ENCODE results near the gene IL5. TPM values are rescaled to one million over a fixed set of nuclear protein-coding genes. Genes with fewer than 3 reads are reported as not detected.

The IL5 gene
- total and polyA plus RNA-seq, 10 donors, result not detected

GRCh38 chr5:132503244-132503643 lies 40.1 kb downstream of the IL5 start:
- H3K27ac ChIP-seq, result peak overlapping the region in 5 of 8 donors; percentile 85 to 100 (median 99)
- intact Hi-C loops (cut with DNase I; ENCODE audit: low total_unique reads), result no loop called here

DNA sequence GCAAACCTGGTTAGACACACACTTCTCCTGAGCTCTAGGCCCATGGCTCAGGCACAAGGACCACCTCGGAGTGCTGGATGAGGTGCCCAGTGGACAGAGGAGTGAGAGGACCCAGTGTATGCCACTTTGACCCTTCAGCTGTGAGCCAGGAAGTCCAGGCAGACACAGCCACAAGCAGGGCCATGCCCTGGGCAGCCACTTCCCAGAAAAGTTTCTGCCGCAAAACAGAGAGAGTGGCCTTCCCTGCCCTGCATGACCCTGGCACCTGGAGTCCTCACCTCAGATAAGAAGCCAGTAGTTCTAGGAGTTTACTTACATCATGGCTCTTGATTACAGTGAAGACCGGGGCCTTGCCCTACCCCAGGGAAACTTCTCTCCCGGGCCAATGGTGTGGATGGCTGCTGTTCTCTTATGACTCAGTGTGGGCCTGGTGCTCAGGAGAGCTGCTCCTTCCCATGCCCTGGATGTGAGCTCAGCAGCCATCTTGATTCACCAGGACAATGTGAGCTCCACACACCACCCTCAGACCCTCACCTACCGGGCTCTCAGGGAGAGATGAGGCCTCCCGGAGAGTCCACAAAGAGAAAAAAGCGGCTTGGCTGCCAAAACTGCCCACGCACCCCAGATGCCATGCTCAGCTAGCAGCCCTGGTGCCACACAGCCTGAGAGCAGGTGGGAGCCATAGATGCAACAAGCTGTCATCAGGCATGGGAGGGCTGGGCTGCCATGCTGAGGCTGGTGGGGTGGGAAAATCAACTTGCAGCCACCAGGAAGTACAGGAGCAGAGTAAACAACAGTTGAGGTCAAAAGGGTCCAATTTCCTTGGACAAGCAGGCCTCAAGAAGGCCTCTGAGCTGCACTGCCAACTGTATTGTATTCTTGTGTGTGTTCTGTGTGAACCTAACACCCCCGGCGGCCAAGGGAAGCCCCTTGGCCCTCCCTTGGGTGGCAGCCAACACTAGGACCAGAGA lies 41.1 kb downstream of the IL5 start:
- WGBS, 5 donors, result 74 to 82% (median 78%) methylated on average over 7 to 10 of the region's 10 CpGs
- intact Hi-C loops (cut with DNase I; ENCODE audit: low total_unique reads), result loop anchor here (1.0 kb wide), 1 partner anchor 116 kb away; no protein-coding TSS in a partner anchor
- Histone ChIP-seq H3K9me3 (no peaks in the 10 kb centered on the region), H3K36me3 (no peaks in the 10 kb centered on the region), H3K4me1 (peaks cover 24 to 74% (median 49%) of the 10 kb centered on the region in 6 donors), H3K27ac (peak overlapping the region; percentile 48 to 100 (median 96)), H3K4me3 (no peak overlapping the region), H3K27me3 (replicated peaks in 1 of 7) (no peaks in the 10 kb centered on the region)
- TF ChIP-seq POLR2AphosphoS5 (IDR thresholded peaks at IDR 0.05) (no peak), CTCF (IDR thresholded peaks at IDR 0.05 in 8 of 11, conservative IDR thresholded peaks at IDR 0.05 in 3 of 11) (no peak), POLR2A (IDR thresholded peaks at IDR 0.05) (no peak)
- DNase-seq, result no peak

More at GRCh38 chr5:132503244-132503643, 40.1 kb downstream of the IL5 start:
- Histone ChIP-seq H3K36me3 (no peaks in the 10 kb centered on the region), H3K4me1 (peaks cover 14 to 64% (median 40%) of the 10 kb centered on the region in 6 donors), H3K4me3 (no peak overlapping the region), H3K27me3 (replicated peaks in 1 of 7) (no peaks in the 10 kb centered on the region), H3K9me3 (no peaks in the 10 kb centered on the region)
- no peak for TF ChIP-seq CTCF (IDR thresholded peaks at IDR 0.05 in 8 of 11, conservative IDR thresholded peaks at IDR 0.05 in 3 of 11)
- no peak for TF ChIP-seq POLR2A (IDR thresholded peaks at IDR 0.05)
- no peak for TF ChIP-seq POLR2AphosphoS5 (IDR thresholded peaks at IDR 0.05)
- no peak for DNase-seq
- 75 to 91% (median 89%) methylated on average over 4 of the region's 4 CpGs for WGBS, 5 donors

DNA sequence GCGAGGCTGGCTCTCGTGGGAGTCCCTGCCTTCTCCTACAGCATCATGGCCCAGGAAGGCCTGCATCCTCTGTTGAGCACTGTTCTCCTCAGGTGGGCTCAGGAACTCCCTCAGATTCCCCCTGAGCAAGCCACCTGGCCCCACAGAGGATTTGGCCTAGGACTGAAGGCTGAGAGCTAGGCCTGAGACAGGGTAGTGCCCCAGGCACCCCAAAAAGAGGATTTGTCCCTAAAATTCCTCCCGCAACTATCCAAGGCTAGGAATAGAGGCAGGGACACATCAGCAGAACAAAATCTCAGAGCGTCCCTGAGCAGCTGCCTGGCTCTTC lies 41.7 kb downstream of the IL5 start:
- Histone ChIP-seq H3K27me3 (replicated peaks in 1 of 7) (no peaks in the 10 kb centered on the region), H3K36me3 (no peaks in the 10 kb centered on the region), H3K27ac (peak overlapping the region; percentile 48 to 100 (median 96)), H3K9me3 (no peaks in the 10 kb centered on the region), H3K4me1 (peaks cover 28 to 80% (median 54%) of the 10 kb centered on the region in 6 donors), H3K4me3 (no peak overlapping the region)
- DNase-seq, result no peak
- intact Hi-C loops (cut with DNase I; ENCODE audit: low total_unique reads), result loop anchor here (1.0 kb wide), 1 partner anchor 115 kb away; no protein-coding TSS in a partner anchor
- WGBS, 5 donors, result 62 to 74% (median 67%) methylated on average over 4 of the region's 4 CpGs
- no peak for TF ChIP-seq POLR2AphosphoS5 (IDR thresholded peaks at IDR 0.05)
- TF ChIP-seq CTCF (IDR thresholded peaks at IDR 0.05 in 8 of 11, conservative IDR thresholded peaks at IDR 0.05 in 3 of 11), result peak in 1 of 11 experiments; percentile 12
- no peak for TF ChIP-seq POLR2A (IDR thresholded peaks at IDR 0.05)

Data from spleen (tissue), 11 donors.